Measurements from ENCODE around the gene NTSR1. TPM values are rescaled to one million over a fixed set of nuclear protein-coding genes. Genes with fewer than 3 reads are reported as not detected.

Gene NTSR1
- total and polyA plus RNA-seq, 2 of the 13 experiments (the other 11 are each of a cell fraction or from before 2014, with no cell fraction given) = 0.09 to 0.12 TPM

DNA sequence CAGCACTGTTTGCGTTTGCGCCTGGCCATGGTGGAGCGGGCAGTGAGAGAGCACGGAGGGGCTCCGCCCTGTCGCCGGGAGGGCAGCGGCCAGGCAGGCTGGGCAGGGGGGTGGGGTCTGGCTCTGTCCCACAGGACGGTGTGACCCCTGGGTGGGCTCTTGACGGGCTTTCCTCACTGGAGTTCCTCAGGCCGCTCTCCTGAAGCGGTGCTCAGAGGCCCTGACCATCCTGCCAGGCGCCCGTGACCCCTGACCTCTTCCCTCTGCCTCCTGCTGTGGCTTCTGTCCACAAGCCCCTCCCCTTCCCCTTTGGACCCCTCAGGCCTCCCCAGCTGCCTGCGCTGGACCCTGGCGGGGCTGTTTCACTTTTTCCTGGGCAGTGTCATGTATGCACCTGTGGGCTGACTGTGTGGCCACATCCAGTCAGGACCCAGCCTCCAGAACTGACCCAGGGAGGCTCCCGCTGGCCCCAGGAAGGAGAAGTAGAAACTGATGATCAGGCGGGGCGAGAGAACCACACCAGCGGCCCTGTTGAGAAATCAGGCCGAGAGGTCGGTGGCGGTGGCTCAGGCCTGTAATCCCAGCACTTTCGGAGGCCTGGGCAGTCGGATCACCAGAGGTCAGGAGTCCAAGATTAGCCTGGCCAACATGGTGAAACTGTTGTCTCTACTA, 97.2 kb downstream of the NTSR1 start (continued):
- peak; percentile 95 for TF ChIP-seq ZFY (CRISPR knock-in tag; IDR thresholded peaks at IDR 0.05)
- TF ChIP-seq ZNF510 (CRISPR knock-in tag; IDR thresholded peaks at IDR 0.05; ENCODE audit: low read depth) = peak; percentile 92; the same call in 1 of the 2 replicates
- TF ChIP-seq ZNF766 (CRISPR knock-in tag; IDR thresholded peaks at IDR 0.05; ENCODE audit: borderline replicate concordance) = peak; percentile 56; the same call in 1 of the 2 replicates
- no peak for TF ChIP-seq ZNF382 (CRISPR knock-in tag; IDR thresholded peaks at IDR 0.05; ENCODE audit: borderline replicate concordance)
- TF ChIP-seq TMF1 (CRISPR knock-in tag; IDR thresholded peaks at IDR 0.05; ENCODE audit: low read depth) = 0 out of 2 replicates have a peak, but pooled peaks have one; percentile 28
- peak; percentile 65 for TF ChIP-seq ZMYM4 (CRISPR knock-in tag; IDR thresholded peaks at IDR 0.05)
- TF ChIP-seq ZNF101 (CRISPR knock-in tag; IDR thresholded peaks at IDR 0.05; ENCODE audit: borderline replicate concordance, low read depth) = 0 out of 2 replicates have a peak, but pooled peaks have one; percentile 39
- no peak for TF ChIP-seq ZNF784 (CRISPR knock-in tag; IDR thresholded peaks at IDR 0.05; ENCODE audit: borderline replicate concordance)
- 0 out of 2 replicates have a peak, but pooled peaks have one; percentile 12 for TF ChIP-seq RAD21 (CRISPR knock-in tag; IDR thresholded peaks at IDR 0.05)
- 0 out of 2 replicates have a peak, but pooled peaks have one; percentile 30 for TF ChIP-seq KLF9 (CRISPR knock-in tag; IDR thresholded peaks at IDR 0.05; ENCODE audit: low read depth)
- TF ChIP-seq SIN3A (IDR thresholded peaks at IDR 0.05; ENCODE audit: borderline replicate concordance, low read depth, low read length) = peak; percentile 82; the same call in 1 of the 2 replicates
- TF ChIP-seq ZNF574 (CRISPR knock-in tag; IDR thresholded peaks at IDR 0.05) = peak; percentile 87
- TF ChIP-seq FOSL1 (CRISPR knock-in tag; IDR thresholded peaks at IDR 0.05; ENCODE audit: borderline replicate concordance) = no peak; the same call in 1 of the 2 replicates
- TF ChIP-seq MTA3 (CRISPR knock-in tag; IDR thresholded peaks at IDR 0.05) = no peak
- TF ChIP-seq SRF (IDR thresholded peaks at IDR 0.05; ENCODE audit: low read depth, low read length) = 0 out of 2 replicates have a peak, but pooled peaks have one; percentile 6
- TF ChIP-seq YEATS2 (CRISPR knock-in tag; IDR thresholded peaks at IDR 0.05; ENCODE audit: borderline replicate concordance) = peak; percentile 88; the same call in 1 of the 2 replicates
- peak; percentile 34 for TF ChIP-seq HMG20A (CRISPR knock-in tag; IDR thresholded peaks at IDR 0.05; ENCODE audit: borderline replicate concordance)
- 0 out of 2 replicates have a peak, but pooled peaks have one; percentile 67 for TF ChIP-seq ATF5 (CRISPR knock-in tag; IDR thresholded peaks at IDR 0.05; ENCODE audit: low read depth)
- peak; percentile 69 for TF ChIP-seq ZNF142 (CRISPR knock-in tag; IDR thresholded peaks at IDR 0.05)
